NCI-H1105 treated with DMSO at 0.1 percent for 48 hours (cell line): ENCODE measurements around the gene LCOR.
"Not testable (repeated sequence)": the region's sequence is repeated elsewhere in the genome, so short reads cannot be mapped to it uniquely, and the experiment has no call there.

ENCODE experiments used
- DNase-seq: peaks from one replicate; lab custom pipeline; 2025; lab: John Stamatoyannopoulos, UW

LCOR gene

GRCh38 chr10:96831867-96832720, at the start of gene LCOR:
TSS of gene LCOR (plus strand) at chr10:96832298. CDS start at chr10:96949058, 116,760 bp downstream.
- DNase-seq = peak; percentile 54

GRCh38 chr10:96784253-96784652, 47.8 kb upstream of the LCOR start:
- no peak for DNase-seq

- no peak for DNase-seq
These were observed 42.5 kb upstream of the LCOR start for GRCh38 chr10:96789571-96790108.

- DNase-seq = no peak
These were observed 40.2 kb upstream of the LCOR start for GRCh38 chr10:96791902-96792301.

- no peak for DNase-seq
These were observed 37.0 kb upstream of the LCOR start for GRCh38 chr10:96794836-96795733.

GRCh38 chr10:96797485-96797884, 34.6 kb upstream of the LCOR start:
- DNase-seq = no peak

GRCh38 chr10:96803288-96803664, 28.8 kb upstream of the LCOR start:
- DNase-seq = no peak

- no peak for DNase-seq
These were observed 17.8 kb upstream of the LCOR start for GRCh38 chr10:96814264-96814663.

- not testable (repeated sequence) for DNase-seq
These were observed 13.1 kb upstream of the LCOR start for GRCh38 chr10:96818971-96819370.

GRCh38 chr10:96820765-96821164, 11.3 kb upstream of the LCOR start:
- DNase-seq = no peak

GRCh38 chr10:96826438-96826837, 5.7 kb upstream of the LCOR start:
- DNase-seq = no peak

- DNase-seq = no peak
These were observed 3.5 kb upstream of the LCOR start for GRCh38 chr10:96828609-96829008.

- DNase-seq = no peak
These were observed 2.9 kb upstream of the LCOR start for GRCh38 chr10:96829029-96829773.

- no peak for DNase-seq
These were observed 1.4 kb upstream of the LCOR start for GRCh38 chr10:96830511-96831199.

- no peak for DNase-seq
These were observed 765 bp upstream of the LCOR start for GRCh38 chr10:96831200-96831866.

- peak; percentile 45 for DNase-seq
These were observed 672 bp downstream of the LCOR start for GRCh38 chr10:96832721-96833219.

- DNase-seq = no peak
These were observed 1.3 kb downstream of the LCOR start for GRCh38 chr10:96833220-96834001.

- DNase-seq = no peak
These were observed 2.0 kb downstream of the LCOR start for GRCh38 chr10:96834120-96834519.

- DNase-seq = no peak
These were observed 3.8 kb downstream of the LCOR start for GRCh38 chr10:96835899-96836298.

- no peak for DNase-seq
These were observed 6.4 kb downstream of the LCOR start for GRCh38 chr10:96838529-96838928.
